ENCODE measurements around the gene BAG2. TPM values are rescaled to one million over a fixed set of nuclear protein-coding genes. Genes with fewer than 3 reads are reported as not detected.
A peak's percentile ranks its signal among the peaks of the same experiment; 100 is the strongest.

Gene BAG2
- total RNA-seq, 1 experiment from 2014 or later: 10.4 TPM

DNA sequence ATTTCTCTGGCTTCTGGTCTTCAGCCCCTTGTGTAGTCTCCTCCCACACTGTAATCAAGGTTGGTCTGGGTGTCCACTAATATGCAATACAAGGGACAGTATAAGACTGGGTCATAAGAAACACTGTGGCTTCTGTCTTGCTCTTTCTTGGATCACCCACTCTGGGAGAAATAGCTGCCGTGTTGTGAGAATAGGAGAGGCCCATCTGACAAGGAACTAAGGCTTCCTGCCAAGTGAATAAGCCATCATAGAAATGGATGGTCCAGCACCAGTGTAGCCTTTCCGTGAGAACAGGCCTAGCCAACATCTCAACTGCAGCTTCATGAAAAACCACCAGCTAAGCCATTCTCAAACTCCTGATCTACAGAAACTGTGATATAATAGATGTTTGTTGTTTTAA, 23.3 kb downstream of the BAG2 start:
- intact Hi-C loops (cut with micrococcal nuclease): no loop called here
- peaks cover 4% of the 10 kb centered on the region; the same call in 1 of the 2 replicates for H3K36me3 ChIP-seq (ENCODE audit: low read depth, low read length)
- CTCF ChIA-PET: no interaction called here
- H3K4me3 ChIP-seq (ENCODE audit: low read length): no peak overlapping the region
- no peak overlapping the region for H3K4me2 ChIP-seq (ENCODE audit: low read length)
- no peak overlapping the region for H3K27ac ChIP-seq (ENCODE audit: low read length)
- TF ChIP-seq CTCF (conservative IDR thresholded peaks at IDR 0.05; ENCODE audit: low read depth, low read length) (no peak), EZH2phosphoT487 (IDR thresholded peaks at IDR 0.05; ENCODE audit: borderline replicate concordance, low read length) (no peak), EZH2 (IDR thresholded peaks at IDR 0.05; ENCODE audit: low read length, unreplicated experiment) (no peak)
- no peaks in the 10 kb centered on the region for H3K79me2 ChIP-seq (ENCODE audit: low read length)
- H4K20me1 ChIP-seq (ENCODE audit: low read length): no peaks in the 10 kb centered on the region
- no peaks in the 10 kb centered on the region for H3K9me3 ChIP-seq (ENCODE audit: low read length)
- no peak overlapping the region for H2AFZ ChIP-seq (ENCODE audit: low read length)
- no peaks in the 10 kb centered on the region for H3F3A ChIP-seq (ENCODE audit: low read length, unreplicated experiment)
- no peak overlapping the region for H3K9ac ChIP-seq (ENCODE audit: low read length)
- H3K4me1 ChIP-seq (ENCODE audit: insufficient read depth, low read length): no peaks in the 10 kb centered on the region
- no peaks in the 10 kb centered on the region for H3K9me2 ChIP-seq (replicated peaks; ENCODE audit: low read length)
- DNase-seq (no peak), ATAC-seq (no peak)
- no TSS peak for BruUV-seq (replicated peaks)
- POLR2A ChIA-PET (ENCODE audit: unreplicated experiment): no interaction called here
- no peaks in the 10 kb centered on the region for H3K27me3 ChIP-seq (ENCODE audit: low read length)

- Histone ChIP-seq H3K27ac (ENCODE audit: low read length) (no peak overlapping the region), H3K36me3 (ENCODE audit: low read depth, low read length) (no peaks in the 10 kb centered on the region), H3K9ac (ENCODE audit: low read length) (no peak overlapping the region), H3K9me3 (ENCODE audit: low read length) (no peaks in the 10 kb centered on the region), H3K4me2 (ENCODE audit: low read length) (no peak overlapping the region), H3K9me2 (replicated peaks; ENCODE audit: low read length) (no peaks in the 10 kb centered on the region), H4K20me1 (ENCODE audit: low read length) (no peaks in the 10 kb centered on the region), H2AFZ (ENCODE audit: low read length) (no peak overlapping the region), H3F3A (ENCODE audit: low read length, unreplicated experiment) (no peaks in the 10 kb centered on the region), H3K79me2 (ENCODE audit: low read length) (no peaks in the 10 kb centered on the region), H3K4me3 (ENCODE audit: low read length) (no peak overlapping the region), H3K27me3 (ENCODE audit: low read length) (no peaks in the 10 kb centered on the region), H3K4me1 (ENCODE audit: insufficient read depth, low read length) (no peaks in the 10 kb centered on the region)
- ChIA-PET POLR2A (ENCODE audit: unreplicated experiment) (no interaction called here), CTCF (interaction anchor here (1.2 kb wide), 1 partner anchor 69 kb away, joined by 5 read pairs; no protein-coding TSS in a partner anchor)
- no peak for DNase-seq
- ATAC-seq: peak; percentile 24; the same call in 1 of the 2 replicates
- intact Hi-C loops (cut with micrococcal nuclease): no loop called here
- TF ChIP-seq EZH2phosphoT487 (IDR thresholded peaks at IDR 0.05; ENCODE audit: borderline replicate concordance, low read length) (no peak), EZH2 (IDR thresholded peaks at IDR 0.05; ENCODE audit: low read length, unreplicated experiment) (no peak), CTCF (conservative IDR thresholded peaks at IDR 0.05; ENCODE audit: low read depth, low read length) (no peak)
- no TSS peak for BruUV-seq (replicated peaks)
Observed at GRCh38 chr6:57198926-57199636, 27.0 kb downstream of the BAG2 start.

DNA sequence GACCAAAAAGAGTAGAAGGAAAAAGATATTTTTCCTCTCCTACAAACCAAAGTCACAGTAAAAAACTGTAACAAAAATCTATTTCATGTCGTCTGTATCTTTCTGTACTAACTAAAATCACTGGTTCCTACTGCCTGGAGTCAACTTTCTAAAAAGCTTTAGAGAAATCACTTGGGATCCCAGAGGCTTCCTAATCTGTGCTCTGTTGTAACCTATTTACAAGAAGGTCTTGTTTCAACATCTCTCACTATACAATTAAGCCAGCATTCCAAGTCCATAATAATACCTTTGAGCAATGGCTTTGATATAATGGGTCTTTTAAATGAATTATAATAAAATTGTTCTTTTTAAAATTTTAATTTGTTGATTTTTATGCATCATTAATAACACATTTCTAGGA, 29.6 kb downstream of the BAG2 start:
- no peaks in the 10 kb centered on the region for H3K36me3 ChIP-seq (ENCODE audit: low read depth, low read length)
- H3K4me3 ChIP-seq (ENCODE audit: low read length): no peak overlapping the region
- no peak overlapping the region for H3K9ac ChIP-seq (ENCODE audit: low read length)
- ATAC-seq (no peak), DNase-seq (no peak)
- H3K27ac ChIP-seq (ENCODE audit: low read length): no peak overlapping the region
- ChIA-PET POLR2A (ENCODE audit: unreplicated experiment) (no interaction called here), CTCF (interaction anchor here (0.6 kb wide), 1 partner anchor 12 kb away, joined by 5 read pairs; no protein-coding TSS in a partner anchor)
- H3K9me3 ChIP-seq (ENCODE audit: low read length): no peaks in the 10 kb centered on the region
- intact Hi-C loops (cut with micrococcal nuclease): no loop called here
- H3K9me2 ChIP-seq (replicated peaks; ENCODE audit: low read length): no peaks in the 10 kb centered on the region
- H4K20me1 ChIP-seq (ENCODE audit: low read length): no peaks in the 10 kb centered on the region
- TF ChIP-seq EZH2phosphoT487 (IDR thresholded peaks at IDR 0.05; ENCODE audit: borderline replicate concordance, low read length): no peak
- no peak for TF ChIP-seq EZH2 (IDR thresholded peaks at IDR 0.05; ENCODE audit: low read length, unreplicated experiment)
- no peak for TF ChIP-seq CTCF (conservative IDR thresholded peaks at IDR 0.05; ENCODE audit: low read depth, low read length)
- H3F3A ChIP-seq (ENCODE audit: low read length, unreplicated experiment): no peaks in the 10 kb centered on the region
- no TSS peak for BruUV-seq (replicated peaks)
- H3K27me3 ChIP-seq (ENCODE audit: low read length): no peaks in the 10 kb centered on the region
- no peak overlapping the region for H3K4me2 ChIP-seq (ENCODE audit: low read length)
- H3K4me1 ChIP-seq (ENCODE audit: insufficient read depth, low read length): no peaks in the 10 kb centered on the region
- no peaks in the 10 kb centered on the region for H3K79me2 ChIP-seq (ENCODE audit: low read length)
- H2AFZ ChIP-seq (ENCODE audit: low read length): no peak overlapping the region
